Limb (tissue), 2 donors: ENCODE data around the gene AJM1.
A peak's percentile ranks its signal among the peaks of the same experiment; 100 is the strongest.
"Not testable (repeated sequence)": the region's sequence is repeated elsewhere in the genome, so short reads cannot be mapped to it uniquely, and the experiment has no call there.

Source experiments
- DNase-seq, 2 donors: peaks; one replicate each; pipeline ENCODE4 v3.0.0-alpha.2; 2016; ENCODE audit errors: extremely low spot score in 2 of 2

AJM1 gene

DNA sequence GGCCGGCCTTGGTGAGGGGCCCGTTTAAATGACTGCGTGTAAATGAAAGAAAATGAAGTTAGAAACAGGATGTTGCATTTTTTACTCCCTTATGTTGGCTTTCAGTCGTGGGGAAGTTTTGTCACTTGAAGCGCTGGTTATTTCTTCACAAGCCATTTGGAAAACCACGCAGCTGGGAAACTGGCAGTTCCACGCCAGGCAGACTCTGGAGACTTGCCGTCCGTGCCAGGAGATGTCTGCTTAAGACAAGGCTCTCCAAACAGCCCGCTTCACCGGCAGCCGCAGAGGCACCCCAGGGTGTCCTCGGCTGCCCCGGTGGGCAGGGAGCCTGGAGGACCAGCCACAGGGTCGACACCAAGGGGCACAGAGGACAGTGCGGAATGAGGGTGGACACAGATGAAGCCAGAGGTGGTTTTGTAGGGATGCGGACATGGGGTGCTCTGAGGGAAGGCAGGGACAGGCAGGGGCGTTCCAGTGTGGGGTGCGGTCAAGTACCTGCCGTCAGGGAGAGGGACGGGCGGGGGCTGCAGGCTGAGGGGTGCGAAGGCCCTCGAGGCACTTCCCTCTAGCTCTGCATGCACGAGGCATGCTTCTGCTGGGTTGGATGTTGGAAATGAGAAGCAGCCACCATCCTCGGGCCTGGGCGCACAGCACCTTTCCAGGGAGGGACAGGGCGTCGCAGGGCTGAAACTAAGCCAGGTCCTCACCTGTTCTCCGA is 11.1 kb upstream of the AJM1 start:
- DNase-seq = no peak

GRCh38 chr9:136831720-136832104 is 10.6 kb upstream of the AJM1 start:
- peak in 1 of 2 donors; percentile 26 for DNase-seq

GRCh38 chr9:136832581-136832980 is 9.7 kb upstream of the AJM1 start:
- DNase-seq = no peak

DNA sequence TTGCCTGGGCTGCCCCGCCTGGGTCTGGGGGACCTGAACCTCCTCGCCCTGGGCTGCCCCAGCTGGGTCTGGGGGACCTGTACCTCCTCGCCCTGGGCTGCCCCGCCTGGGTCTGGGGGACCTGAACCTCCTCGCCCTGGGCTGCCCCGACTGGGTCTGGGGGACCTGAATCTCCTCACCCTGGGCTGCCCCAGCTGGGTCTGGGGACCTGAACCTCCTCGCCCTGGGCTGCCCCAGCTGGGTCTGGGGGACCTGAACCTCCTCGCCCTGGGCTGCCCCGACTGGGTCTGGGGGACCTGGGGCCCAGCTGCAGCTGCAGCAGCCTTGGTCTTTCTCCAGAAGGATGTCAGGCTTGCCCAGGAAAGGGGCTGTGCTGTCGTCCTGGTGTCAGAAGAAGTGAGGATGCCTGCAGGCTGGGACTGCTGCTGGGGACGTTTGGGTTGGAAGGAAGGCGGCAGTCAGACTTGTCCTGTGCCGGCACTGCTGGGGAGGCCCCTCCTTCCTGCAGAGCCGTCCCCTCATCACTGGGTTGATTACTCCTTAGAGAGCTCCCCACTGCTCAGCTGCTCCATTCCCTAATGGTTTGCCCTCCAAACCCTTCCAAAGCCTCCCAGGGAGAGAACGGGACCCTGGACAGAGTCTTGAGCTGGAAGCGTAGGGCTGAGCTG is 8.8 kb upstream of the AJM1 start:
- DNase-seq = peak in 1 of 2 donors; percentile 24

GRCh38 chr9:136835162-136835931 is 6.9 kb upstream of the AJM1 start:
- DNase-seq = peak in 1 of 2 donors; percentile 28

DNA sequence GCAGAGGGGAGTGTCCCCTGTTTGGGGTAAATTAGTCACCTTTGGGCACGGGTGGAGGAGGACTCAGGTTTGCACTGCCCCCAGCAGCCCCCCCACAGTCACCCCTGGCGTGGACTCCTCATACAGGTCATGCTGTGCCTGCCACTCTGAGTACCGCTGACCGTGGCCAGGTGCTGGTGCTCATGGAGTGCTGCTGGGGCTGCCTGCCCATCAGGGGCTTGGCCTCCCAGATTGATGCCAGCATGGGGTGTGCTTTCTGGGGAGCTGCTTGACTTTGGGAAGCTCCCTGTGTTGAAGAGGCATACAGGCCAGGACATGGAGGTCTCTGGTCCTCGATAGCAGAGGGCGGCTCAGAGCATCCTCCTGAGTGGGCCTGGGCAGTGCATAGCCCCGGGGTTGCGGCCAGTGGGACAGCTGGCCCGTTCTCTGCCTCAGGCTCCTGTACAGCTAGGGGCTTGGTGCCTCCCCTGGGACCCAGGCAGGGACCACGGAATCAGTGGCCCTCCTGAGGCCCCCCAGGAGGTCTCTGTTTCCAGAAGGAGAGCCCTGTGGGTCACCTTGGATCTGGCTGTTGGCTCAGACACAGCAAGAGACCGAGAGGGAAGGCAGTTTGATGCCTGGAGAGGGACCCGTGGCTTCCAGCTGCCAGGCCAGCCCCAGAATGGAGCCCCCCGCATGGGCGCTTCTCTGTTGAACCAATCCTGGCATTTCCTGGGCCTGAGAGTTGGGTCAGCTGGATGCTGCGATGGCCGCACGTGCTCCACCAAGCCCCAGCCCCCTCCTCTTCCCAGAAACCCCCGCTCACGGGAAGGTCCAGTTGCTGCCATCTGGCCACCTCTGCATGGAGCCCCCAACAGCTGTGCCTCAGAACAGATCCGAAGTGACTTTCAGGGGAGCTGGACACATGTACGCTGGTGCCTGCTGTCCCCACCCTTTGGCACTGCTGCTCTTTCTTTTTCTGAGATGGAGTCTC is 6.1 kb upstream of the AJM1 start:
- peak in 1 of 2 donors; percentile 26 for DNase-seq

- peak in 1 of 2 donors; percentile 21 for DNase-seq
Measured at GRCh38 chr9:136837146-136837855, 5.0 kb upstream of the AJM1 start.

- peak in 1 of 2 donors; percentile 26 for DNase-seq
Measured at GRCh38 chr9:136837856-136838277, 4.4 kb upstream of the AJM1 start.

GRCh38 chr9:136838314-136839228 is 3.7 kb upstream of the AJM1 start:
- peak in 1 of 2 donors; percentile 28 for DNase-seq

- DNase-seq = no peak
Measured at GRCh38 chr9:136839229-136840139, 2.8 kb upstream of the AJM1 start.

DNA sequence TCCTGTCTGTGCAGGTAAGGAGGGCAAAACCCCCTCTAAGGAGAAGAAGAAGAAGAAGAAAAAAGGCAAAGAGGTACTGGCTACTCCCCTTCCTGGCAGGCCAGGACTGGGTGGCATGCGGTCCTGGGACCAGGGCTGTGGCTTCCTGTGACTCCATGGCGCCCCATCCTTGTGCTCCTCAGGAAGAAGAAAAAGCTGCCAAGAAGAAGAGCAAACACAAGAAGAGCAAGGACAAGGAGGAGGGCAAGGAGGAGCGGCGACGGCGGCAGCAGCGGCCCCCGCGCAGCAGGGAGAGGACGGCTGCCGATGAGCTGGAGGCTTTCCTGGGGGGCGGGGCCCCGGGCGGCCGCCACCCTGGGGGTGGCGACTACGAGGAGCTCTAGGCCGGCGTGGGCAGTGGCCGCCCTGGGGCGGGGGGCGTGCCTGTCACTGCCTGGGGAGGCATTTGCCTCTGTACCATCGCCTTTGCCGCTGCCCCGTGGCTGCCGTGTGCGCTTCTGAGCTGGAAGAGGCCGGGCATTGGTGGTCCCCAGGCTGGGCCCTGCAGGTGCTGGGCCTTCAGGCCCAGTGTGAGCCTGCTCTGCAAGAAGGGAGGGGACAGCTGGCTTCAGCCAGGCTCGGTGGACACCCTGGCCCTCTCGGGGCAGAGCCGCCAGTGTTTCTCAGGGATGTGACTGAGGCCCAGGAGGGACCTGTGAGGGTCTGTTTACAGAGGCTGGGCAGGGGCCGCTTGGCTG is 2.0 kb upstream of the AJM1 start:
- no peak for DNase-seq

GRCh38 chr9:136840877-136841645 is 1.2 kb upstream of the AJM1 start:
- DNase-seq = no peak

- DNase-seq = not testable (repeated sequence)
Measured at GRCh38 chr9:136841646-136842379, 465 bp upstream of the AJM1 start.

- DNase-seq = not testable (repeated sequence)
Measured at GRCh38 chr9:136843159-136843800, 1.0 kb downstream of the AJM1 start.
